Astrocyte (in vitro differentiated cells and primary cell): ENCODE results near the gene KANK4.

Source experiments
- EZH2 ChIP-seq: IDR thresholded peaks from 2 replicates; pipeline ENCODE4 v1.6.1; 2012; ENCODE audit warnings: mild to moderate bottlenecking, low read length, inconsistent platforms; ENCODE audit not compliant: insufficient read depth
- TF ChIP-seq, protein P1 (sequence below): IDR thresholded peaks from 2 replicates; pipeline ENCODE4 v1.5.1; 2011; ENCODE audit warnings: low read depth, mild to moderate bottlenecking, inconsistent platforms, low read length, moderate library complexity; ENCODE audit not compliant: insufficient read depth

GRCh38 chr1:62228136-62228882, 90.9 kb downstream of the KANK4 start:
- TF ChIP-seq, protein P1, sequence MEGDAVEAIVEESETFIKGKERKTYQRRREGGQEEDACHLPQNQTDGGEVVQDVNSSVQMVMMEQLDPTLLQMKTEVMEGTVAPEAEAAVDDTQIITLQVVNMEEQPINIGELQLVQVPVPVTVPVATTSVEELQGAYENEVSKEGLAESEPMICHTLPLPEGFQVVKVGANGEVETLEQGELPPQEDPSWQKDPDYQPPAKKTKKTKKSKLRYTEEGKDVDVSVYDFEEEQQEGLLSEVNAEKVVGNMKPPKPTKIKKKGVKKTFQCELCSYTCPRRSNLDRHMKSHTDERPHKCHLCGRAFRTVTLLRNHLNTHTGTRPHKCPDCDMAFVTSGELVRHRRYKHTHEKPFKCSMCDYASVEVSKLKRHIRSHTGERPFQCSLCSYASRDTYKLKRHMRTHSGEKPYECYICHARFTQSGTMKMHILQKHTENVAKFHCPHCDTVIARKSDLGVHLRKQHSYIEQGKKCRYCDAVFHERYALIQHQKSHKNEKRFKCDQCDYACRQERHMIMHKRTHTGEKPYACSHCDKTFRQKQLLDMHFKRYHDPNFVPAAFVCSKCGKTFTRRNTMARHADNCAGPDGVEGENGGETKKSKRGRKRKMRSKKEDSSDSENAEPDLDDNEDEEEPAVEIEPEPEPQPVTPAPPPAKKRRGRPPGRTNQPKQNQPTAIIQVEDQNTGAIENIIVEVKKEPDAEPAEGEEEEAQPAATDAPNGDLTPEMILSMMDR, result no peak
- TF ChIP-seq EZH2, result no peak
